GM12878 (cell line): Measurements from ENCODE around the gene KIF6. TPM values are rescaled to one million over a fixed set of nuclear protein-coding genes. Genes with fewer than 3 reads are reported as not detected.
"Not testable (repeated sequence)": the region's sequence is repeated elsewhere in the genome, so short reads cannot be mapped to it uniquely, and the experiment has no call there.

Source experiments
- ATAC-seq: fragments of 200-7000 bp; cut with Tn5 transposase; 3 replicates; pipeline ENCODE4 v1.9.1; 2020; ENCODE audit warnings: mild to moderate bottlenecking, moderate library complexity
- BruUV-seq: library from RNA; stranded (reverse); fragments of 400-500 nt; replicated peaks from 2 replicates; lab custom pipeline; 2021; lab: Mats Ljungman, UMichigan
- CTCF ChIA-PET: fragments of 300-600 bp; sonication (Branson Sonifier 250); formaldehyde crosslinking; extraction: SDS; loops from one replicate; lab custom pipeline; 2021; ENCODE audit warnings: inconsistent platforms; lab: Yijun Ruan, JAX
- POLR2A ChIA-PET: fragments of 350-600 bp; formaldehyde crosslinking; extraction: SDS; loops from one replicate; lab custom pipeline; 2021; ENCODE audit warnings: inconsistent platforms; lab: Charles Lee
- RAD21 ChIA-PET: fragments of 300-600 bp; sonication (Branson Sonifier 250); formaldehyde crosslinking; loops from one replicate; lab custom pipeline; 2023; ENCODE audit warnings: antibody characterized with exemption; ENCODE audit not compliant: unreplicated experiment; lab: Charles Lee
- SMC1A ChIA-PET: fragments of 300-600 bp; sonication (Branson Sonifier 250); formaldehyde crosslinking; loops from one replicate; lab custom pipeline; 2023; ENCODE audit not compliant: unreplicated experiment, uncharacterized antibody; lab: Charles Lee
- DNase-seq: peaks from one replicate; pipeline ENCODE4 v3.0.0-alpha.2; 2011; ENCODE audit warnings: low read depth, low spot score
- FAIRE-seq: peaks from 3 replicates; lab custom pipeline; 2011; peaks lifted over from hg19 to GRCh38; lab: Jason Lieb, UNC
- H2AFZ ChIP-seq: 2 replicates; pipeline ENCODE4 v1.6.0; 2011; ENCODE audit warnings: low read depth, low read length, control low read depth; ENCODE audit not compliant: control insufficient read depth
- H3K27ac ChIP-seq: 2 replicates; pipeline ENCODE4 v1.5.1; 2011; ENCODE audit warnings: control low read depth; ENCODE audit not compliant: control insufficient read depth, insufficient read depth
- H3K27me3 ChIP-seq, 2 experiments: replicated peaks in 1 of 2; 2 replicates each; pipeline versions ENCODE4 v1.6.0 to v1.6.1; 2011; ENCODE audit warnings: low read length in 1 of 2; ENCODE audit not compliant: control insufficient read depth in 2 of 2, insufficient read depth in 2 of 2
- H3K36me3 ChIP-seq, 2 experiments: 2 replicates each; pipeline ENCODE4 v1.5.1; 2011; ENCODE audit warnings: low read length in 1 of 2; ENCODE audit not compliant: control insufficient read depth in 2 of 2, insufficient read depth in 2 of 2
- H3K4me1 ChIP-seq: 2 replicates; pipeline ENCODE4 v1.6.1; 2011; ENCODE audit warnings: mild to moderate bottlenecking, low read length, moderate library complexity, mixed read lengths; ENCODE audit not compliant: control insufficient read depth, insufficient read depth
- H3K4me2 ChIP-seq: 2 replicates; pipeline ENCODE4 v1.6.0; 2011; ENCODE audit warnings: control low read depth; ENCODE audit not compliant: control insufficient read depth, insufficient read depth
- H3K4me3 ChIP-seq: fragments of 200-600 bp; sonication (generic); 2 replicates; pipeline ENCODE4 v1.5.1; 2016
- H3K79me2 ChIP-seq: 2 replicates; pipeline ENCODE4 v1.6.0; 2011; ENCODE audit warnings: low read length; ENCODE audit not compliant: control insufficient read depth, insufficient read depth
- H3K9ac ChIP-seq: 2 replicates; pipeline ENCODE4 v1.8.0; 2011; ENCODE audit warnings: low read length, control low read depth, mixed read lengths; ENCODE audit not compliant: control insufficient read depth, insufficient read depth
- H3K9me3 ChIP-seq: replicated peaks from 3 replicates; pipeline ENCODE4 v1.5.1; 2011; ENCODE audit warnings: mild to moderate bottlenecking, low read length; ENCODE audit not compliant: control insufficient read depth, insufficient read depth
- H4K20me1 ChIP-seq: 2 replicates; pipeline ENCODE4 v1.6.0; 2011; ENCODE audit not compliant: control insufficient read depth, insufficient read depth
- BCL3 ChIP-seq: IDR thresholded peaks from 2 replicates; pipeline ENCODE4 v1.6.1; 2011; ENCODE audit warnings: borderline replicate concordance, low read depth, mild to moderate bottlenecking, moderate library complexity, low read length; ENCODE audit not compliant: insufficient read depth, poor library complexity, severe bottlenecking
- CREM ChIP-seq: IDR thresholded peaks from 2 replicates; pipeline ENCODE4 v1.6.1; 2014; ENCODE audit warnings: antibody characterized with exemption, low read depth
- KAT2A ChIP-seq: conservative IDR thresholded peaks from 2 replicates; pipeline ENCODE4 v1.6.1; 2011; ENCODE audit warnings: low read depth, low read length; ENCODE audit not compliant: control insufficient read depth
- KDM1A ChIP-seq: fragments of 200-600 bp; sonication (generic); IDR thresholded peaks from 2 replicates; pipeline ENCODE4 v1.6.1; 2016; ENCODE audit warnings: borderline replicate concordance
- NFYB ChIP-seq: IDR thresholded peaks from 2 replicates; pipeline ENCODE4 v1.6.1; 2011; ENCODE audit warnings: low read depth, mild to moderate bottlenecking, low read length, improper control_type of control experiment, moderate library complexity; ENCODE audit not compliant: insufficient read depth
- PML ChIP-seq: IDR thresholded peaks from 2 replicates; pipeline ENCODE4 v1.6.1; 2012; ENCODE audit warnings: low read length, inconsistent platforms
- POU2F2 ChIP-seq: IDR thresholded peaks from 3 replicates; pipeline ENCODE4 v1.6.1; 2011; ENCODE audit warnings: low read depth, mild to moderate bottlenecking, low read length, borderline replicate concordance
- SIX5 ChIP-seq: IDR thresholded peaks from 2 replicates; pipeline ENCODE4 v1.6.1; 2011; ENCODE audit warnings: mild to moderate bottlenecking, low read depth, low read length, moderate library complexity; ENCODE audit not compliant: severe bottlenecking
- SKIL ChIP-seq: fragments of 450-650 bp; IDR thresholded peaks from 2 replicates; pipeline ENCODE4 v1.6.1; 2017; ENCODE audit warnings: mild to moderate bottlenecking, low read depth, inconsistent platforms; ENCODE audit not compliant: poor library complexity, severe bottlenecking
- SP1 ChIP-seq: IDR thresholded peaks from one replicate; pipeline ENCODE4 v1.6.1; 2011; ENCODE audit warnings: low read depth, low read length
- SUZ12 ChIP-seq: fragments of 200-600 bp; sonication (generic); IDR thresholded peaks from one replicate; pipeline ENCODE4 v1.6.1; 2018; ENCODE audit warnings: antibody characterized with exemption, mild to moderate bottlenecking; ENCODE audit not compliant: unreplicated experiment
- YBX1 ChIP-seq: fragments of 450-650 bp; IDR thresholded peaks from 2 replicates; pipeline ENCODE4 v1.6.1; 2016; ENCODE audit warnings: antibody characterized with exemption
- ZBED1 ChIP-seq: IDR thresholded peaks from 2 replicates; pipeline ENCODE4 v1.6.1; 2016; ENCODE audit warnings: borderline replicate concordance
- WGBS: methylation state at CpG from one replicate; pipeline ENCODE4 v1.1.6; 2016; ENCODE audit warnings: low lambda C conversion rate; ENCODE audit not compliant: insufficient replicate concordance, insufficient coverage; ENCODE audit errors: missing lambda C conversion rate; 5-methylcytosine and 5-hydroxymethylcytosine counted together
- in situ Hi-C: fragments of 300-500 bp; cut with MboI; formaldehyde crosslinking; loops from 9 replicates; pipeline ENCODE4 v1.14.3; 2018; ENCODE audit warnings: mixed read lengths
- intact Hi-C: fragments of 100-400 bp; cut with micrococcal nuclease; formaldehyde crosslinking; loops from one replicate; pipeline ENCODE4 v1.14.2; 2022; ENCODE audit not compliant: unreplicated experiment
- polyA plus RNA-seq, 11 experiments: library from polyadenylated mRNA; depleted of rRNA in 4 of 11; unstranded in 6 of 11; stranded (reverse) in 5 of 11; fragments of >200 nt; fragmentation: Nextera tagmentation in 4 of 11; fragmentation: Illumina TruSeq in 1 of 11; extraction: Ambion mirVana in 4 of 11; extraction: Trizol in 1 of 11; gene quantifications; 1 replicate in 1 of 11; 2 replicates in 10 of 11; pipeline versions ENCODE4 v1.2.1 to v1.2.3, GENCODE V29; 2011 to 2016; ENCODE audit warnings: inconsistent platforms in 2 of 11, missing spikeins in 2 of 11, low read depth in 1 of 11
- total RNA-seq, 4 experiments: library from RNA; depleted of rRNA in 3 of 4; stranded (reverse); fragments of >200 nt in 3 of 4; fragmentation: Illumina TruSeq in 1 of 4; extraction: Trizol in 1 of 4; gene quantifications; 2 replicates each; pipeline versions ENCODE4 v1.2.1 to v1.2.3, GENCODE V29; 2013 to 2021

KIF6 gene
- total and polyA plus RNA-seq, 10 of the 15 experiments (the other 5 are each of a cell fraction or from before 2014, with no cell fraction given): 0.09 to 1.0 (median 0.28) TPM

GRCh38 chr6:39287601-39288000 is 437.6 kb downstream of the KIF6 start (continued):
- no peak for TF ChIP-seq PML

- RAD21 ChIA-PET, FAIRE-seq, H3K9ac ChIP-seq, H3K9me3 ChIP-seq, H3K4me1 ChIP-seq, H3K4me2 ChIP-seq, DNase-seq, H3K27ac ChIP-seq, H3K27me3 ChIP-seq, H2AFZ ChIP-seq, POLR2A ChIA-PET, CTCF ChIA-PET, in situ Hi-C loops, H3K4me3 ChIP-seq, intact Hi-C loops, H3K79me2 ChIP-seq, BruUV-seq, SMC1A ChIA-PET, H3K36me3 ChIP-seq, ATAC-seq, H4K20me1 ChIP-seq: not testable (repeated sequence)
- 17% methylated on average over 5 of the region's 10 CpGs for WGBS
Observed at GRCh38 chr6:39286596-39286995, 438.6 kb downstream of the KIF6 start.

- FAIRE-seq (no peak), ATAC-seq (no peak), DNase-seq (no peak)
- H3K27ac ChIP-seq: no peak overlapping the region
- no peaks in the 10 kb centered on the region for H3K79me2 ChIP-seq
- in situ Hi-C loops: no loop called here
- no peak overlapping the region for H3K4me2 ChIP-seq
- H3K9me3 ChIP-seq: no peaks in the 10 kb centered on the region
- H2AFZ ChIP-seq: no peak overlapping the region
- H3K27me3 ChIP-seq: peaks cover 3 to 10% of the 10 kb centered on the region in 2 experiments; a peak in 3 of 4 replicates
- intact Hi-C loops: no loop called here
- no peak overlapping the region for H3K9ac ChIP-seq
- H3K4me3 ChIP-seq: no peak overlapping the region
- BruUV-seq: no TSS peak
- RAD21 ChIA-PET: no interaction called here
- CTCF ChIA-PET: no interaction called here
- POLR2A ChIA-PET: no interaction called here
- H4K20me1 ChIP-seq: no peaks in the 10 kb centered on the region
- no peaks in the 10 kb centered on the region for H3K36me3 ChIP-seq
- WGBS: 7% methylated on average over 2 of the region's 2 CpGs
- H3K4me1 ChIP-seq: 0 out of 2 replicates have a peak, but pooled peaks cover 3% of the 10 kb centered on the region
- SMC1A ChIA-PET: no interaction called here
- TF ChIP-seq SIX5 (no peak), KAT2A (no peak), KDM1A (no peak), SKIL (no peak), YBX1 (no peak), ZBED1 (no peak), SP1 (no peak), NFYB (no peak), CREM (no peak), BCL3 (no peak), SUZ12 (no peak), POU2F2 (no peak)
Observed at GRCh38 chr6:39282774-39283173, 442.4 kb downstream of the KIF6 start.
